ENCODE measurements around the gene MAP2K2. TPM values are rescaled to one million over a fixed set of nuclear protein-coding genes. Genes with fewer than 3 reads are reported as not detected.

MAP2K2 gene
- total RNA-seq, 5 donors from 2014 or later (not counting 1 experiment from before 2014, with no cell fraction given) = 101 to 152 (median 141) TPM

- H3K4me3 Mint-ChIP-seq = peak overlapping the region in 2 of 3 donors; percentile 41
- H3K27me3 Mint-ChIP-seq = no peaks in the 10 kb centered on the region
- Histone ChIP-seq H3K27me3 (replicated peaks in 1 of 2; ENCODE audit: control insufficient read depth in 2 of 2, extremely low read depth in 1 of 2, insufficient read depth in 2 of 2, low read length in 1 of 2) (no peaks in the 10 kb centered on the region), H3K27ac (ENCODE audit: low read length) (no peak overlapping the region), H3K36me3 (ENCODE audit: control insufficient read depth in 2 of 2, extremely low read depth in 1 of 2, insufficient read depth in 1 of 2, low read length in 1 of 2) (peaks cover 4 to 41% of the 10 kb centered on the region in 2 donors), H3K4me3 (ENCODE audit: control insufficient read depth in 1 of 2, extremely low read depth in 1 of 2, low read length in 1 of 2) (no peak overlapping the region), H3K9me3 (no peaks in the 10 kb centered on the region), H3K4me1 (ENCODE audit: control insufficient read depth in 1 of 2, extremely low read depth in 1 of 2, insufficient read depth in 2 of 2, low read length in 2 of 2) (peaks cover 0 to 34% of the 10 kb centered on the region in 2 experiments)
- ChIA-PET POLR2A (no interaction called here), CTCF (interaction anchor here in 1 of 2 donors (0.6 kb wide), 1 partner anchor 95 kb away, joined by 4 read pairs; no protein-coding TSS in a partner anchor)
- no peak for ATAC-seq (replicated peaks in 1 of 4)
- no peaks in the 10 kb centered on the region for H3K9me3 Mint-ChIP-seq
- 90% methylated on average over 7 of the region's 32 CpGs for WGBS (ENCODE audit: insufficient coverage)
- peaks cover 10% of the 10 kb centered on the region for H3K36me3 Mint-ChIP-seq
- H3K4me1 Mint-ChIP-seq = peaks cover 20 to 23% (median 22%) of the 10 kb centered on the region in 3 donors
- DNase-seq = no peak
- peak overlapping the region; percentile 79 to 90 for H3K27ac Mint-ChIP-seq
These were observed 78.1 kb downstream of the MAP2K2 start for GRCh38 chr19:4045597-4046361.

GRCh38 chr19:4044990-4045465, 78.9 kb downstream of the MAP2K2 start:
- Histone ChIP-seq H3K9me3 (no peaks in the 10 kb centered on the region), H3K27me3 (replicated peaks in 1 of 2; ENCODE audit: control insufficient read depth in 2 of 2, extremely low read depth in 1 of 2, insufficient read depth in 2 of 2, low read length in 1 of 2) (no peaks in the 10 kb centered on the region), H3K27ac (ENCODE audit: low read length) (no peak overlapping the region), H3K4me1 (ENCODE audit: control insufficient read depth in 1 of 2, extremely low read depth in 1 of 2, insufficient read depth in 2 of 2, low read length in 2 of 2) (peaks cover 0 to 30% of the 10 kb centered on the region in 2 experiments), H3K4me3 (ENCODE audit: control insufficient read depth in 1 of 2, extremely low read depth in 1 of 2, low read length in 1 of 2) (no peak overlapping the region), H3K36me3 (ENCODE audit: control insufficient read depth in 2 of 2, extremely low read depth in 1 of 2, insufficient read depth in 1 of 2, low read length in 1 of 2) (peaks cover 6 to 38% of the 10 kb centered on the region in 2 donors)
- Mint-ChIP-seq H3K27me3 (no peaks in the 10 kb centered on the region), H3K36me3 (peaks cover 4% of the 10 kb centered on the region), H3K4me1 (peaks cover 15 to 17% (median 16%) of the 10 kb centered on the region in 3 donors), H3K4me3 (no peak overlapping the region), H3K9me3 (no peaks in the 10 kb centered on the region), H3K27ac (peak overlapping the region in 1 of 2 donors; percentile 6)
- DNase-seq (no peak), ATAC-seq (replicated peaks in 1 of 4) (no peak)
- 95% methylated on average over 11 of the region's 21 CpGs for WGBS (ENCODE audit: insufficient coverage)
- CTCF ChIA-PET = interaction anchor here in 1 of 2 donors (0.6 to 0.7 kb wide), 2 partner anchors 22 to 1642 kb away, joined by 3 to 6 read pairs; partner anchors contain the start of gene ZBTB7A
- POLR2A ChIA-PET = no interaction called here

GRCh38 chr19:4043966-4044715, 79.8 kb downstream of the MAP2K2 start:
- Histone ChIP-seq H3K36me3 (ENCODE audit: control insufficient read depth in 2 of 2, extremely low read depth in 1 of 2, insufficient read depth in 1 of 2, low read length in 1 of 2) (peaks cover 3 to 31% of the 10 kb centered on the region in 2 donors), H3K27ac (ENCODE audit: low read length) (no peak overlapping the region), H3K4me1 (ENCODE audit: control insufficient read depth in 1 of 2, extremely low read depth in 1 of 2, insufficient read depth in 2 of 2, low read length in 2 of 2) (peaks cover 0 to 22% of the 10 kb centered on the region in 2 experiments), H3K9me3 (no peaks in the 10 kb centered on the region), H3K4me3 (ENCODE audit: control insufficient read depth in 1 of 2, extremely low read depth in 1 of 2, low read length in 1 of 2) (no peak overlapping the region), H3K27me3 (replicated peaks in 1 of 2; ENCODE audit: control insufficient read depth in 2 of 2, extremely low read depth in 1 of 2, insufficient read depth in 2 of 2, low read length in 1 of 2) (no peaks in the 10 kb centered on the region)
- Mint-ChIP-seq H3K9me3 (no peaks in the 10 kb centered on the region), H3K27ac (no peak overlapping the region), H3K4me1 (peaks cover 8 to 10% (median 10%) of the 10 kb centered on the region in 3 donors), H3K4me3 (no peak overlapping the region), H3K36me3 (no peaks in the 10 kb centered on the region), H3K27me3 (no peaks in the 10 kb centered on the region)
- DNase-seq (no peak), ATAC-seq (replicated peaks in 1 of 4) (no peak)
- ChIA-PET POLR2A (no interaction called here), CTCF (interaction anchor here in 1 of 2 donors (0.7 kb wide), 1 partner anchor 1643 kb away, joined by 3 read pairs; no protein-coding TSS in a partner anchor)
- 88% methylated on average over 5 of the region's 31 CpGs for WGBS (ENCODE audit: insufficient coverage)

GRCh38 chr19:4043401-4043800, 80.5 kb downstream of the MAP2K2 start:
- Mint-ChIP-seq H3K4me3 (no peak overlapping the region), H3K36me3 (no peaks in the 10 kb centered on the region), H3K27ac (no peak overlapping the region), H3K27me3 (no peaks in the 10 kb centered on the region), H3K9me3 (no peaks in the 10 kb centered on the region), H3K4me1 (peaks cover 8 to 10% (median 9%) of the 10 kb centered on the region in 3 donors)
- DNase-seq (no peak), ATAC-seq (replicated peaks in 1 of 4) (no peak)
- no peaks in the 10 kb centered on the region for H3K27me3 ChIP-seq (replicated peaks in 1 of 2; ENCODE audit: control insufficient read depth in 2 of 2, extremely low read depth in 1 of 2, insufficient read depth in 2 of 2, low read length in 1 of 2)
- peaks cover 7 to 27% of the 10 kb centered on the region in 2 donors for H3K36me3 ChIP-seq (ENCODE audit: control insufficient read depth in 2 of 2, extremely low read depth in 1 of 2, insufficient read depth in 1 of 2, low read length in 1 of 2)
- peaks cover 0 to 22% of the 10 kb centered on the region in 2 experiments for H3K4me1 ChIP-seq (ENCODE audit: control insufficient read depth in 1 of 2, extremely low read depth in 1 of 2, insufficient read depth in 2 of 2, low read length in 2 of 2)
- H3K4me3 ChIP-seq (ENCODE audit: control insufficient read depth in 1 of 2, extremely low read depth in 1 of 2, low read length in 1 of 2) = no peak overlapping the region
- ChIA-PET POLR2A (interaction anchor here in 1 of 2 donors (0.6 kb wide), 1 partner anchor 1245 kb away, joined by 4 read pairs; no protein-coding TSS in a partner anchor), CTCF (no interaction called here)
- no peaks in the 10 kb centered on the region for H3K9me3 ChIP-seq
- no peak overlapping the region for H3K27ac ChIP-seq (ENCODE audit: low read length)
- no CpG with 5 or more reads among the region's 11 CpGs for WGBS (ENCODE audit: insufficient coverage)

GRCh38 chr19:4042731-4043082, 81.2 kb downstream of the MAP2K2 start:
- Histone ChIP-seq H3K4me1 (ENCODE audit: control insufficient read depth in 1 of 2, extremely low read depth in 1 of 2, insufficient read depth in 2 of 2, low read length in 2 of 2) (peaks cover 0 to 18% of the 10 kb centered on the region in 2 experiments), H3K27ac (ENCODE audit: low read length) (no peak overlapping the region), H3K4me3 (ENCODE audit: control insufficient read depth in 1 of 2, extremely low read depth in 1 of 2, low read length in 1 of 2) (no peak overlapping the region), H3K9me3 (no peaks in the 10 kb centered on the region), H3K27me3 (replicated peaks in 1 of 2; ENCODE audit: control insufficient read depth in 2 of 2, extremely low read depth in 1 of 2, insufficient read depth in 2 of 2, low read length in 1 of 2) (no peaks in the 10 kb centered on the region), H3K36me3 (ENCODE audit: control insufficient read depth in 2 of 2, extremely low read depth in 1 of 2, insufficient read depth in 1 of 2, low read length in 1 of 2) (peaks cover 8 to 24% of the 10 kb centered on the region in 2 donors)
- WGBS (ENCODE audit: insufficient coverage) = 90% methylated on average over 11 of the region's 14 CpGs
- Mint-ChIP-seq H3K27ac (no peak overlapping the region), H3K4me1 (peaks cover 8 to 10% (median 9%) of the 10 kb centered on the region in 3 donors), H3K27me3 (no peaks in the 10 kb centered on the region), H3K36me3 (no peaks in the 10 kb centered on the region), H3K9me3 (no peaks in the 10 kb centered on the region), H3K4me3 (no peak overlapping the region)
- ATAC-seq (replicated peaks in 1 of 4) (no peak), DNase-seq (no peak)
- POLR2A ChIA-PET = no interaction called here
- CTCF ChIA-PET = no interaction called here

- Histone ChIP-seq H3K27me3 (replicated peaks in 1 of 2; ENCODE audit: control insufficient read depth in 2 of 2, extremely low read depth in 1 of 2, insufficient read depth in 2 of 2, low read length in 1 of 2) (no peaks in the 10 kb centered on the region), H3K4me1 (ENCODE audit: control insufficient read depth in 1 of 2, extremely low read depth in 1 of 2, insufficient read depth in 2 of 2, low read length in 2 of 2) (peaks cover 0 to 18% of the 10 kb centered on the region in 2 experiments), H3K36me3 (ENCODE audit: control insufficient read depth in 2 of 2, extremely low read depth in 1 of 2, insufficient read depth in 1 of 2, low read length in 1 of 2) (peaks cover 13 to 29% of the 10 kb centered on the region in 2 donors), H3K4me3 (ENCODE audit: control insufficient read depth in 1 of 2, extremely low read depth in 1 of 2, low read length in 1 of 2) (no peak overlapping the region), H3K27ac (ENCODE audit: low read length) (no peak overlapping the region), H3K9me3 (no peaks in the 10 kb centered on the region)
- DNase-seq (no peak), ATAC-seq (replicated peaks in 1 of 4) (no peak)
- WGBS (ENCODE audit: insufficient coverage) = 90% methylated on average over 13 of the region's 14 CpGs
- Mint-ChIP-seq H3K4me1 (peaks cover 8 to 10% (median 9%) of the 10 kb centered on the region in 3 donors), H3K9me3 (no peaks in the 10 kb centered on the region), H3K36me3 (no peaks in the 10 kb centered on the region), H3K27ac (no peak overlapping the region), H3K27me3 (no peaks in the 10 kb centered on the region), H3K4me3 (no peak overlapping the region)
- ChIA-PET CTCF (no interaction called here), POLR2A (no interaction called here)
These were observed 81.7 kb downstream of the MAP2K2 start for GRCh38 chr19:4042064-4042730.

All from T-cell (primary cell).